IMR-90 (cell line): ENCODE measurements around the gene DAND5. TPM values are rescaled to one million over a fixed set of nuclear protein-coding genes. Genes with fewer than 3 reads are reported as not detected.
A peak's percentile ranks its signal among the peaks of the same experiment; 100 is the strongest.

Experiments used
- ATAC-seq: fragments of 200-7000 bp; cut with Tn5 transposase; 2 replicates; pipeline ENCODE4 v1.9.1; 2020; ENCODE audit warnings: low read depth, mild to moderate bottlenecking, moderate library complexity
- BruUV-seq: library from RNA; stranded (reverse); fragments of 400-500 nt; replicated peaks from 2 replicates; lab custom pipeline; 2021; lab: Mats Ljungman, UMichigan
- CTCF ChIA-PET: fragments of 300-600 bp; formaldehyde crosslinking; extraction: SDS; loops from one replicate; lab custom pipeline; 2021; ENCODE audit warnings: antibody characterized with exemption; lab: Yijun Ruan, JAX
- POLR2A ChIA-PET: fragments of 300-600 bp; sonication (Branson Sonifier 250); formaldehyde crosslinking; loops from one replicate; lab custom pipeline; 2022; ENCODE audit warnings: antibody characterized with exemption; ENCODE audit not compliant: unreplicated experiment; lab: Charles Lee
- DNase-seq: peaks from one replicate; pipeline ENCODE4 v3.0.0; 2013
- H2AFZ ChIP-seq: replicated peaks from 2 replicates; pipeline ENCODE3; 2013; ENCODE audit warnings: low read length, mild to moderate bottlenecking; ENCODE audit not compliant: poor library complexity
- H2AK5ac ChIP-seq: 2 replicates; pipeline ENCODE4 v1.6.1; 2013; ENCODE audit warnings: low read depth, low read length, inconsistent platforms
- H2AK9ac ChIP-seq: replicated peaks from 2 replicates; pipeline ENCODE3; 2013; ENCODE audit warnings: mild to moderate bottlenecking, low read depth, low read length, moderate library complexity; ENCODE audit not compliant: poor library complexity
- H2BK120ac ChIP-seq: 2 replicates; pipeline ENCODE4 v1.6.1; 2013; ENCODE audit warnings: low read depth, low read length, inconsistent platforms
- H2BK15ac ChIP-seq: 3 replicates; pipeline ENCODE4 v1.6.1; 2013; ENCODE audit warnings: low read depth, low read length, inconsistent platforms
- H2BK20ac ChIP-seq: 2 replicates; pipeline ENCODE4 v1.6.1; 2013; ENCODE audit warnings: low read depth, mild to moderate bottlenecking, inconsistent platforms, low read length, moderate library complexity
- H2BK5ac ChIP-seq: 2 replicates; pipeline ENCODE4 v1.6.1; 2013; ENCODE audit warnings: mild to moderate bottlenecking, low read depth, low read length, inconsistent platforms; ENCODE audit not compliant: poor library complexity, severe bottlenecking
- H3K14ac ChIP-seq: replicated peaks from 2 replicates; pipeline ENCODE4 v1.6.1; 2013; ENCODE audit warnings: low read depth, low read length, inconsistent platforms
- H3K18ac ChIP-seq: 2 replicates; pipeline ENCODE4 v1.6.1; 2013; ENCODE audit warnings: low read depth, low read length, control low read depth
- H3K23ac ChIP-seq: 2 replicates; pipeline ENCODE4 v1.6.1; 2013; ENCODE audit warnings: low read depth, low read length, inconsistent platforms
- H3K27ac ChIP-seq: 2 replicates; pipeline ENCODE4 v1.5.1; 2013; ENCODE audit warnings: mild to moderate bottlenecking, control low read depth, low read length; ENCODE audit not compliant: insufficient read depth
- H3K27me3 ChIP-seq: 2 replicates; pipeline ENCODE4 v1.6.1; 2013; ENCODE audit warnings: low read length; ENCODE audit not compliant: control insufficient read depth, insufficient read depth
- H3K36me3 ChIP-seq: 2 replicates; pipeline ENCODE4 v1.6.1; 2013; ENCODE audit warnings: low read length, mixed read lengths; ENCODE audit not compliant: control insufficient read depth, insufficient read depth
- H3K4ac ChIP-seq: 2 replicates; pipeline ENCODE4 v1.6.1; 2013; ENCODE audit warnings: low read depth, low read length, inconsistent platforms
- H3K4me1 ChIP-seq: 2 replicates; pipeline ENCODE4 v1.6.1; 2013; ENCODE audit warnings: low read length, mixed read lengths; ENCODE audit not compliant: control insufficient read depth, insufficient read depth
- H3K4me2 ChIP-seq: 2 replicates; pipeline ENCODE4 v1.6.1; 2013; ENCODE audit warnings: low read depth, mild to moderate bottlenecking, control low read depth, low read length, moderate library complexity
- H3K4me3 ChIP-seq: 2 replicates; pipeline ENCODE4 v1.5.1; 2013; ENCODE audit warnings: low read depth, mild to moderate bottlenecking, control low read depth, low read length, moderate library complexity; ENCODE audit not compliant: insufficient read depth
- H3K56ac ChIP-seq: 2 replicates; pipeline ENCODE4 v1.6.1; 2013; ENCODE audit warnings: low read length, inconsistent platforms; ENCODE audit not compliant: insufficient read depth; ENCODE audit errors: extremely low read depth
- H3K79me1 ChIP-seq, 2 experiments: 2 replicates each; pipeline ENCODE4 v1.6.1; 2013; ENCODE audit warnings: low read length in 2 of 2, inconsistent platforms in 1 of 2, low read depth in 1 of 2
- H3K9ac ChIP-seq: 2 replicates; pipeline ENCODE4 v1.6.1; 2013; ENCODE audit warnings: low read depth, low read length, control low read depth
- H3K9me1 ChIP-seq: 2 replicates; pipeline ENCODE4 v1.6.1; 2013; ENCODE audit warnings: low read length, inconsistent platforms; ENCODE audit not compliant: insufficient read depth
- H3K9me3 ChIP-seq: 2 replicates; pipeline ENCODE4 v1.6.1; 2013; ENCODE audit warnings: low read length; ENCODE audit not compliant: control insufficient read depth, insufficient read depth
- H4K20me1 ChIP-seq: 2 replicates; pipeline ENCODE4 v1.6.1; 2013; ENCODE audit warnings: low read length, inconsistent platforms; ENCODE audit not compliant: insufficient read depth
- H4K5ac ChIP-seq: 2 replicates; pipeline ENCODE4 v1.6.1; 2013; ENCODE audit warnings: mild to moderate bottlenecking, low read depth, low read length, control low read depth
- H4K8ac ChIP-seq, 2 experiments: 2 replicates each; pipeline ENCODE4 v1.6.1; 2013; ENCODE audit warnings: low read depth in 2 of 2, low read length in 2 of 2, control low read depth in 1 of 2, inconsistent platforms in 1 of 2
- H4K91ac ChIP-seq: 2 replicates; pipeline ENCODE4 v1.6.1; 2013; ENCODE audit warnings: low read depth, low read length, inconsistent platforms; ENCODE audit not compliant: insufficient read depth
- BHLHE40 ChIP-seq: fragments of 150-350 bp; IDR thresholded peaks from 2 replicates; pipeline ENCODE4 v1.6.1; 2016; ENCODE audit warnings: mild to moderate bottlenecking, low read depth, low read length
- MAZ ChIP-seq: IDR thresholded peaks from 2 replicates; pipeline ENCODE4 v1.6.1; 2012; ENCODE audit warnings: low read depth, mild to moderate bottlenecking, low read length, improper control_type of control experiment, moderate library complexity, borderline replicate concordance
- WGBS, 2 experiments: methylation state at CpG; one replicate each; pipeline versions ENCODE4 v1.1.5 to v1.1.7; 2013; ENCODE audit warnings: missing lambda C conversion rate in 2 of 2; ENCODE audit not compliant: insufficient read length in 1 of 2; ENCODE audit errors: extremely low coverage in 2 of 2; 5-methylcytosine and 5-hydroxymethylcytosine counted together
- dilution Hi-C: fragments of 300-500 bp; cut with HindIII; formaldehyde crosslinking; loops from one replicate; pipeline ENCODE4 v1.14.3; 2018; ENCODE audit warnings: low sequenced_read_pairs; ENCODE audit not compliant: unreplicated experiment
- in situ Hi-C: fragments of 300-500 bp; cut with MboI; formaldehyde crosslinking; loops from 3 replicates; pipeline ENCODE4 v1.14.3; 2019; ENCODE audit warnings: low sequenced_read_pairs, inconsistent platforms, mixed read lengths
- intact Hi-C: fragments of 100-400 bp; cut with micrococcal nuclease; formaldehyde crosslinking; loops from 2 replicates; pipeline ENCODE4 v1.10.0; 2022
- polyA plus RNA-seq, 3 experiments: library from polyadenylated mRNA; depleted of rRNA; stranded (reverse); fragments of >200 nt; gene quantifications; 2 replicates each; pipeline ENCODE4 v1.2.3, GENCODE V29; 2012; ENCODE audit warnings: low replicate concordance in 1 of 3
- total RNA-seq: library from RNA; depleted of rRNA; stranded (reverse); fragments of >200 nt; gene quantifications from 2 replicates; pipeline ENCODE4 v1.2.3, GENCODE V29; 2012

Gene DAND5
- total and polyA plus RNA-seq, 2 of the 4 experiments (the other 2 are of a cell fraction) = 0.03 TPM; not detected in 1

DNA sequence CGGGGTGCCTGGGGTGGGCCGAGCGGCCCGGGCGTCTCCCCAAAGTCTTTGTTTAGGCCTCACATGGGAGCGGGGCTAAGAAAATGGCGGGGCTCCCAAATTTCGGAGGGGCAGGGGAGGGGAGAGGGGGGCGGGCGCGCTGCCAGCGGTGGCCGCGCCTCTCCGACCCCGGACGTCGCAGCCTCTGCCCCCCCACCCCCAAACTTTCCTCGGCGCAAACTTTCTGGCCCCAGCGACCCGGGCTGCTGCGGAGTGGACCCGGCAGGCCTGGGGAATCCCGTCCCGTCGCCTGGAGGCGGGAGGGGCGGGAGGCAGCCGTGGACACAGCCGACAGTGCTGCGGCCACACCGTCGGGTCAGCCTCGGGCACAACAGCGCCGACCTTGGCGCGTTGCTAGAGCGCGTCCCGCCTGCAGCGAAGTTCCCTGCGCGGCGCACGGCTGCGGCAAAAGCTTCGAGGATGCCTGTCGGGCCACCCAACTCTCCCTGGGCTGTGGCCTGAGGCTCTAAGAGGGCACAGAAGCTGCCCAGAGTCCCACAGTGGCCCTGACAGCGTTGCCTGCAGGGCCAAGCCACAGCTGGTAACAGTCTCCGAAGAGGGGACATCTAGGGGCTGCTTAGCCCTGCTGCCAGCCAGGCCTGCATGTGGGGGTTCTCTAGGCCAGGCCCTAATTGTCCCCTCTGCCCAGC, 27.2 kb downstream of the DAND5 start:
- H2AK9ac ChIP-seq = peak overlapping the region; percentile 99
- peak overlapping the region; percentile 61; the same call in 1 of the 2 replicates for H2AK5ac ChIP-seq
- peak overlapping the region; percentile 76 for H3K27ac ChIP-seq
- peak overlapping the region; percentile 93 for H3K4me3 ChIP-seq
- H3K27me3 ChIP-seq = no peaks in the 10 kb centered on the region
- peaks cover 15% of the 10 kb centered on the region for H3K4me1 ChIP-seq
- H3K79me1 ChIP-seq = peaks cover 24 to 55% of the 10 kb centered on the region in 2 experiments
- no peak overlapping the region for H2BK15ac ChIP-seq
- no peak overlapping the region; the same call in 1 of the 2 replicates for H3K18ac ChIP-seq
- H4K20me1 ChIP-seq = peaks cover 35% of the 10 kb centered on the region
- no TSS peak for BruUV-seq
- H3K36me3 ChIP-seq = peaks cover 15% of the 10 kb centered on the region
- ChIA-PET CTCF (interaction anchor here (0.5 to 1.1 kb wide), 3 partner anchors 17 to 64 kb away, joined by 3 to 4 read pairs (median 3); no protein-coding TSS in a partner anchor), POLR2A (no interaction called here)
- H4K8ac ChIP-seq = peak overlapping the region; percentile 30 to 43; a peak in 2 of 4 replicates
- intact Hi-C loops (loop anchor here (5.0 kb wide), 1 partner anchor 66 kb away; no protein-coding TSS in a partner anchor), dilution Hi-C loops (no loop called here), in situ Hi-C loops (loop anchor here (25.0 kb wide), 1 partner anchor 741 kb away; a partner anchor contains a TSS)
- TF ChIP-seq BHLHE40 (no peak), MAZ (peak; percentile 10; the same call in 1 of the 2 replicates)
- peak overlapping the region; percentile 76; the same call in 1 of the 2 replicates for H3K23ac ChIP-seq
- H2BK20ac ChIP-seq = no peak overlapping the region
- WGBS, 2 experiments = 1% methylated on average over 20 of the region's 52 CpGs; no CpG with 5 or more reads in 1 of the 2 experiments
- peak overlapping the region; percentile 81 for H3K4me2 ChIP-seq
- peak overlapping the region; percentile 79; the same call in 1 of the 2 replicates for H4K91ac ChIP-seq
- peak; percentile 22 for DNase-seq
- no peak overlapping the region; the same call in 1 of the 2 replicates for H2BK120ac ChIP-seq
- peak overlapping the region; percentile 78 for H3K9ac ChIP-seq
- peak overlapping the region; percentile 85; the same call in 1 of the 2 replicates for H3K14ac ChIP-seq
- H2BK5ac ChIP-seq = peak overlapping the region; percentile 75
- no peaks in the 10 kb centered on the region for H3K9me3 ChIP-seq
- no peak overlapping the region for H3K56ac ChIP-seq
- H3K9me1 ChIP-seq = peaks cover 16% of the 10 kb centered on the region
- H3K4ac ChIP-seq = peak overlapping the region; percentile 81
- peak overlapping the region; percentile 2; the same call in 1 of the 2 replicates for H4K5ac ChIP-seq
- peak; percentile 53 for ATAC-seq
- H2AFZ ChIP-seq = peak overlapping the region; percentile 93
